ENCODE data around the gene BUD23.
A peak's percentile ranks its signal among the peaks of the same experiment; 100 is the strongest.
"Not testable (repeated sequence)": the region's sequence is repeated elsewhere in the genome, so short reads cannot be mapped to it uniquely, and the experiment has no call there.

The BUD23 gene

GRCh38 chr7:73700581-73701134 is 17.3 kb downstream of the BUD23 start:
- DNase-seq (ENCODE audit: low spot score), result no peak
- no peak for FAIRE-seq

GRCh38 chr7:73701357-73701995 is 18.1 kb downstream of the BUD23 start:
- FAIRE-seq, result no peak
- DNase-seq (ENCODE audit: low spot score), result no peak

- no peak for FAIRE-seq
Observed at GRCh38 chr7:73702226-73702625, 18.8 kb downstream of the BUD23 start.

GRCh38 chr7:73702665-73703064 is 19.3 kb downstream of the BUD23 start:
- no peak for FAIRE-seq
- DNase-seq (ENCODE audit: low spot score), result no peak

More at GRCh38 chr7:73702226-73702625, 18.8 kb downstream of the BUD23 start:
- DNase-seq (ENCODE audit: low spot score), result no peak

GRCh38 chr7:73703225-73703624 is 19.8 kb downstream of the BUD23 start:
- DNase-seq (ENCODE audit: low spot score) (no peak), FAIRE-seq (no peak)

GRCh38 chr7:73703757-73704639 is 20.6 kb downstream of the BUD23 start:
- FAIRE-seq (no peak), DNase-seq (ENCODE audit: low spot score) (no peak)

GRCh38 chr7:73704640-73705550 is 21.5 kb downstream of the BUD23 start:
- no peak for DNase-seq (ENCODE audit: low spot score)
- FAIRE-seq, result no peak

GRCh38 chr7:73705551-73705920 is 22.1 kb downstream of the BUD23 start:
- DNase-seq (ENCODE audit: low spot score) (no peak), FAIRE-seq (no peak)

- FAIRE-seq, result peak; percentile 17
- peak; percentile 75 for DNase-seq (ENCODE audit: low spot score)
Observed at GRCh38 chr7:73706126-73707044, 23.0 kb downstream of the BUD23 start.

GRCh38 chr7:73707045-73707631 is 23.7 kb downstream of the BUD23 start:
- DNase-seq (ENCODE audit: low spot score), result peak; percentile 85
- peak; percentile 74 for FAIRE-seq

GRCh38 chr7:73708961-73709549 is 25.7 kb downstream of the BUD23 start:
- DNase-seq (ENCODE audit: low spot score) (no peak), FAIRE-seq (no peak)

- DNase-seq (ENCODE audit: low spot score), result no peak
- FAIRE-seq, result no peak
Observed at GRCh38 chr7:73712773-73713172, 29.4 kb downstream of the BUD23 start.

- not testable (repeated sequence) for DNase-seq (ENCODE audit: low spot score); FAIRE-seq
Observed at GRCh38 chr7:73713319-73713718, 29.9 kb downstream of the BUD23 start.

- FAIRE-seq, result peak; percentile 93
- peak; percentile 99 for DNase-seq (ENCODE audit: low spot score)
Observed at GRCh38 chr7:73715648-73716317, 32.4 kb downstream of the BUD23 start.

- FAIRE-seq (no peak), DNase-seq (ENCODE audit: low spot score) (no peak)
Observed at GRCh38 chr7:73716318-73716890, 33.0 kb downstream of the BUD23 start.

GRCh38 chr7:73717025-73717807 is 33.8 kb downstream of the BUD23 start:
- DNase-seq (ENCODE audit: low spot score), result no peak
- no peak for FAIRE-seq

GRCh38 chr7:73717991-73718405 is 34.6 kb downstream of the BUD23 start:
- DNase-seq (ENCODE audit: low spot score), result peak; percentile 95
- peak; percentile 88 for FAIRE-seq

- DNase-seq (ENCODE audit: low spot score) (no peak), FAIRE-seq (no peak)
Observed at GRCh38 chr7:73718438-73718881, 35.1 kb downstream of the BUD23 start.
